Measurements from ENCODE around the gene RNF13.

The RNF13 gene

GRCh38 chr3:149812606-149813366 lies at the start of gene RNF13:
Gene RNF13, plus strand, starts transcription at chr3:149813215. Its CDS starts 32,812 bp downstream, at chr3:149846027.
- no peak for TF ChIP-seq CTCF (IDR thresholded peaks at IDR 0.05; ENCODE audit: control insufficient read depth, extremely low read depth, insufficient read depth)
- peak within 1 kb of the TSS; percentile 68 for H3K4me3 ChIP-seq (ENCODE audit: low read depth, low read length)
- DNase-seq (ENCODE audit: low read depth) = peak; percentile 90

- no peak for DNase-seq (ENCODE audit: low read depth)
- TF ChIP-seq CTCF (IDR thresholded peaks at IDR 0.05; ENCODE audit: control insufficient read depth, extremely low read depth, insufficient read depth) = no peak
- no peak overlapping the region for H3K4me3 ChIP-seq (ENCODE audit: low read depth, low read length)
Observed at GRCh38 chr3:149763565-149764195, 49.3 kb upstream of the RNF13 start.

GRCh38 chr3:149764302-149764701 lies 48.7 kb upstream of the RNF13 start:
- DNase-seq (ENCODE audit: low read depth) = no peak
- no peak for TF ChIP-seq CTCF (IDR thresholded peaks at IDR 0.05; ENCODE audit: control insufficient read depth, extremely low read depth, insufficient read depth)
- H3K4me3 ChIP-seq (ENCODE audit: low read depth, low read length) = no peak overlapping the region

GRCh38 chr3:149765762-149766334 lies 47.2 kb upstream of the RNF13 start:
- H3K4me3 ChIP-seq (ENCODE audit: low read depth, low read length) = no peak overlapping the region
- DNase-seq (ENCODE audit: low read depth) = no peak
- TF ChIP-seq CTCF (IDR thresholded peaks at IDR 0.05; ENCODE audit: control insufficient read depth, extremely low read depth, insufficient read depth) = peak; percentile 72

GRCh38 chr3:149767720-149768119 lies 45.3 kb upstream of the RNF13 start:
- DNase-seq (ENCODE audit: low read depth) = no peak
- H3K4me3 ChIP-seq (ENCODE audit: low read depth, low read length) = no peak overlapping the region
- no peak for TF ChIP-seq CTCF (IDR thresholded peaks at IDR 0.05; ENCODE audit: control insufficient read depth, extremely low read depth, insufficient read depth)

- no peak overlapping the region for H3K4me3 ChIP-seq (ENCODE audit: low read depth, low read length)
- DNase-seq (ENCODE audit: low read depth) = no peak
- no peak for TF ChIP-seq CTCF (IDR thresholded peaks at IDR 0.05; ENCODE audit: control insufficient read depth, extremely low read depth, insufficient read depth)
Observed at GRCh38 chr3:149768704-149769103, 44.3 kb upstream of the RNF13 start.
